Stimulated activated naive CD8-positive, alpha-beta T cell treated with anti-CD3 and anti-CD28 coated beads, Interleukin-15, amount 100 ng/mL, for 72 hours (primary cell): Measurements from ENCODE around the gene PDCD1.
"Not testable (repeated sequence)": the region's sequence is repeated elsewhere in the genome, so short reads cannot be mapped to it uniquely, and the experiment has no call there.

Source experiments
- ATAC-seq: fragments of 150-1000 bp; cut with Tn5 transposase; 2 replicates; pipeline ENCODE4 v1.10.0; 2021; ENCODE audit warnings: mild to moderate bottlenecking, moderate library complexity
- DNase-seq, 2 donors: peaks; one replicate each; pipeline ENCODE4 v3.0.0; 2021 to 2022
- H3K27ac Mint-ChIP-seq, 2 donors: one replicate each; pipeline ENCODE4 v1.8.0; 2022; ENCODE audit warnings: mild to moderate bottlenecking in 2 of 2, mixed read lengths in 2 of 2, moderate library complexity in 2 of 2
- H3K27me3 Mint-ChIP-seq: one replicate; pipeline ENCODE4 v1.8.0; 2022; ENCODE audit warnings: mixed read lengths
- H3K4me1 Mint-ChIP-seq: one replicate; pipeline ENCODE4 v1.8.0; 2022; ENCODE audit warnings: mild to moderate bottlenecking, mixed read lengths
- H3K4me3 Mint-ChIP-seq, 2 donors: one replicate each; pipeline ENCODE4 v1.8.0; 2022; ENCODE audit warnings: mild to moderate bottlenecking in 2 of 2, mixed read lengths in 2 of 2, moderate library complexity in 1 of 2
- H3K9me3 Mint-ChIP-seq, 2 donors: one replicate each; pipeline ENCODE4 v1.8.0; 2022; ENCODE audit warnings: mixed read lengths in 2 of 2

The PDCD1 gene

DNA sequence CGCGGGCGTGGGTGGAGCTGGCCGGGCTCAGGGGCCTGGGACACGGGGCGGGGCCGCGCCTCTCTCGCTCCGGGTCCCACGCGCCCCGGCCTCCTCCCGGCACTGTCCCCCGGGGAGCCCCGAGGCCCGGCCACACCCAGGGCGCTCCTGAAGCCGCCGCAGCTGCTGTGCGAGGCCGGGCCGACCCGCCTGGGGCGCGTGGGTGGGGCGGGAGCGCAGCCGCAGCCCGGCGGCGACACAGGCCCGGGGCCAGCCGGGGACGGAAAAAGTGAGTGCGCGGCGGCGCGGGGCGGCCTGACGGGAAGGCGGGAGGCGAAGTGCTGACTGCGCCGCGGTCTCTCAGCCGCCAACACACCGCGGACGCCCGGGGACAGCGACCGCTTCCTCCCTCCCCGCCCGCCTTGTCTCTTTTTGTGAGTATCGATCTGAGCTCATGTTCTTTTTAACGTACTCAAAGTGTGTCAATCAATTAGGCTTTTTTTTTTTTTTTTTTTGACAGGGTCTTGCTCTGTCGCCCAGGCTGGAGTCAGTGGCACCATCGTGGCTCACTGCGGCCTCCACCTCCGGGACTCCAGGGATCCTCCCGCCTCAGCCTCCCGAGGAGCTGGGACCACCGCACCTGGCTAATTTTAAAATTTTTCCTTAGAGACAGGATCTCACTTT lies 14.5 kb downstream of the PDCD1 start:
- Mint-ChIP-seq H3K4me3 (peak overlapping the region; percentile 78 to 79), H3K27me3 (peaks cover 32% of the 10 kb centered on the region), H3K27ac (peak overlapping the region in 1 of 2 donors; percentile 76), H3K9me3 (no peaks in the 10 kb centered on the region), H3K4me1 (peaks cover 52% of the 10 kb centered on the region)
- ATAC-seq (peak; percentile 87), DNase-seq (peak; percentile 86 to 91)

GRCh38 chr2:241843321-241844065 lies 15.2 kb downstream of the PDCD1 start:
- DNase-seq (no peak), ATAC-seq (peak; percentile 22)
- peak overlapping the region; percentile 74 to 86 for H3K4me3 Mint-ChIP-seq
- H3K27me3 Mint-ChIP-seq: peaks cover 39% of the 10 kb centered on the region
- H3K9me3 Mint-ChIP-seq: no peaks in the 10 kb centered on the region
- peaks cover 52% of the 10 kb centered on the region for H3K4me1 Mint-ChIP-seq
- no peak overlapping the region for H3K27ac Mint-ChIP-seq

DNA sequence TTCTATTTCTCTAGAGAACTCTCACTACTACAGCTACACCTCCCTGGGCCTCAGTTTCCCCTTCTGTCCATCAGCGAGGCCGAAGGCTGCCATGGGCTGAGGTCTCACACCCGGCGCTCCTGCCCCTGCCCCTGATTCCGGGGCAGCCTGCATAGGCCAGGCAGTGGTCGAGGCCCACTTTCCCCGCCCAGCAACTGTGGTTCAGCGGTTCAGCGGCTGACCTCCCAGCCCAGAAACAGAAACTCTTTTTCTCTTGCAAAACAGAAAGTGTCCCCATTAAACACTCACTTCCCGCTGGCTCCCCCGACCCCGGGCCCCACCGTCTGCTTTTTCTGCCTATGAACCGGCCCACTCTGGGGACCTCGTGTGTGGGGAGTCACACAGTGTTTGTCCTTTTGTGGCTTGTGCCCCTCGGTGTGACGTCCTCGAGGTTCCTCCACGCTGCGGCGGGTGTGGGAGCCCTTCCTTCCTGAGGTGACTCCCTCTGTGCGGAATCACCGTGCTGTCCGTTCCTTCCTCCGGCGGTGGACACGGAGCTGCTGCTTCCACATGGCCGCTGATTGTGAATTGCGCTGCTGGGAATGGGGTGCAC lies 16.0 kb downstream of the PDCD1 start:
- Mint-ChIP-seq H3K4me3 (peak overlapping the region; percentile 74 to 86), H3K4me1 (peaks cover 52% of the 10 kb centered on the region), H3K27me3 (peaks cover 46% of the 10 kb centered on the region), H3K27ac (peak overlapping the region; percentile 24 to 87), H3K9me3 (no peaks in the 10 kb centered on the region)
- DNase-seq: peak; percentile 53 to 75
- ATAC-seq: peak; percentile 57

- Mint-ChIP-seq H3K4me1 (peaks cover 53% of the 10 kb centered on the region), H3K27me3 (peaks cover 53% of the 10 kb centered on the region), H3K27ac (no peak overlapping the region), H3K9me3 (no peaks in the 10 kb centered on the region), H3K4me3 (no peak overlapping the region)
- DNase-seq (no peak), ATAC-seq (no peak)
These were observed 16.7 kb downstream of the PDCD1 start for GRCh38 chr2:241842067-241842415.

DNA sequence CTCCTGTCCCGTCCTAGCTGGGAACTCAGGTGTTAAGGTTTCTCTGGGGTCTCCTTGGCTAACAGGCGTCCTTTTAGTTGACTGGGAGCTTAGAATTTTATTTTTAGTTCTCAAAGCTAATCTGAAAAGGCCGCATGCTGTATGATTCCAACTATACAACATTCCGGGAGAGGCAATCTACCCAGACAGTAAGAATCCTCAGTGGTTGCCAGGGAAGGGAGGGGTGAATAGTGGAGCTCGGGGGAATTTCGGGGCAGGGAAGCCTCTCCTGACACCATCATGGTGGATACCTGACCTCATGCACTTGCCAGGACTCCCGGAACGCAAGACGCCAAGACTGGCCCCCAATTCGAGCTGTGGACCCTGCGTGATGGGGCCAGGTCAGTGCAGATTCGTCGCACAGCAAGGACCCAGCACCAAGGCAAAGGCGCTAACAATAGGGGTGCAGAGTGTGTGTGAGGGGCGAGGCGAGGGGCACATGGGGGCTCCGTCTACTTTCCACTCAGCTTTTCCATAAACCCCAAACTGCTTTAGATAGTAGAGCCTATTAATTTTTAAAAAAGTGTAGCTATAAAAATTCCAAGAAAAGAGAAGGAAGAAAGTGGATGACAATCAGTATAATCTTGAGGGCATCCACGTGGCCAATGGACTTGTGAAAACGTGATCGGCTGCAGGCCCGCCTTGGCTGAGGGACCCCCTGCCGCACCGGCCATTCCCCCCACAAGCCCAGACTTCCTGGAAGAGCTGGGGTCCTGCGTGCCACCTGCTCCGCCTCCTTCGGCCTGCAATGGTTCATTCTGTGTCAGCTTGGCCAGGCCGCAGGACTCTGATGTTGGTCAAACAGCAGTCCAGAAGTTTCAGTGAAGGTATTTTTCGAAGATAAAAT lies 17.3 kb downstream of the PDCD1 start:
- Mint-ChIP-seq H3K27me3 (peaks cover 59% of the 10 kb centered on the region), H3K27ac (no peak overlapping the region), H3K9me3 (peaks cover 0 to under 1% of the 10 kb centered on the region in 2 donors), H3K4me1 (peaks cover 47% of the 10 kb centered on the region), H3K4me3 (no peak overlapping the region)
- DNase-seq (no peak), ATAC-seq (no peak)

GRCh38 chr2:241837197-241837965 lies 21.3 kb downstream of the PDCD1 start:
- DNase-seq: no peak
- peaks cover 62% of the 10 kb centered on the region for H3K27me3 Mint-ChIP-seq
- no peak overlapping the region for H3K27ac Mint-ChIP-seq
- peaks cover 23% of the 10 kb centered on the region for H3K4me1 Mint-ChIP-seq
- H3K9me3 Mint-ChIP-seq: peaks cover 0 to 8% of the 10 kb centered on the region in 2 donors
- H3K4me3 Mint-ChIP-seq: no peak overlapping the region
- no peak for ATAC-seq

DNA sequence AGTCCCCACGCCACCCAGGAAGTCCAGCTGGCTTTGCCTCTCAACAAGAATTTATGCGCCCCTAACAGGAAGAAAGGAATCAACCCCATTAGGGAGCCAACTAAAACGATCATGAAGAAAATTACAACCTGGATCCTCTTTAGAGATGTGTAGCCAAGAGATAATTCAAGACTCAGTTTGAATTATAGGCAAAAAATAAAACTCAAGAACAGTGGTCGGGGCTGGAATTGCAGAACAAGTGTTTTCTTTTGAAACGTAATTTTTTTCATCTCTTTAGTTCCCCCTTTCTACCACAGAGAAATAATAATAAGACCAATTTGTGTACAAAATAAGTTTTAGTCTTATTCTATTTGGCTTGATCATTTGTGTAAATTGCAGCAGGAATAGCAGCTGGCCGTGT lies 22.4 kb downstream of the PDCD1 start:
- ATAC-seq (no peak), DNase-seq (no peak)
- no peak overlapping the region for H3K27ac Mint-ChIP-seq
- H3K27me3 Mint-ChIP-seq: peaks cover 62% of the 10 kb centered on the region
- peaks cover 0 to 8% of the 10 kb centered on the region in 2 donors for H3K9me3 Mint-ChIP-seq
- peaks cover 17% of the 10 kb centered on the region for H3K4me1 Mint-ChIP-seq
- no peak overlapping the region for H3K4me3 Mint-ChIP-seq

DNA sequence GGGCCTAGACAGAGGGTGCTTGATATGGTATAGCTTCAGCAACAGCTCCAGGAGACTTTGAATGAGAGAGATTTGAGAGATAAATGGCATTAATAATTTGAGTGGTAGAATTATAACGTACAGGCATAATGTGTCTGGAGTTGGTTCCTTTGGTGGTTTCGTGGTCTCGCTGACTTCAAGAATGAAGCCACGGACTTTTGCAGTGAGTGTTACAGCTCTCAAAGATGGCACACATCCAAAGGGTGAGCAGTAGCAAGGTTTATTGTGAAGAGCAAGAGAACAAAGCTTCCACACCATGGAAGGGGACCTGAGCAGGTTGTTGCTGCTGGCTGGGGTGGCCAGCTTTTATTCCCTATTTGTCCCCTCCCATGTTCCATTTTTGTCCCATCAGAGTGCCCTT lies 23.1 kb downstream of the PDCD1 start:
- ATAC-seq: peak; percentile 52
- Mint-ChIP-seq H3K27ac (no peak overlapping the region), H3K4me1 (peaks cover 15% of the 10 kb centered on the region), H3K4me3 (no peak overlapping the region), H3K27me3 (peaks cover 57% of the 10 kb centered on the region), H3K9me3 (peaks cover 0 to 8% of the 10 kb centered on the region in 2 donors)
- no peak for DNase-seq

- no peak for ATAC-seq
These were observed 24.0 kb downstream of the PDCD1 start for GRCh38 chr2:241834527-241835210.

DNA sequence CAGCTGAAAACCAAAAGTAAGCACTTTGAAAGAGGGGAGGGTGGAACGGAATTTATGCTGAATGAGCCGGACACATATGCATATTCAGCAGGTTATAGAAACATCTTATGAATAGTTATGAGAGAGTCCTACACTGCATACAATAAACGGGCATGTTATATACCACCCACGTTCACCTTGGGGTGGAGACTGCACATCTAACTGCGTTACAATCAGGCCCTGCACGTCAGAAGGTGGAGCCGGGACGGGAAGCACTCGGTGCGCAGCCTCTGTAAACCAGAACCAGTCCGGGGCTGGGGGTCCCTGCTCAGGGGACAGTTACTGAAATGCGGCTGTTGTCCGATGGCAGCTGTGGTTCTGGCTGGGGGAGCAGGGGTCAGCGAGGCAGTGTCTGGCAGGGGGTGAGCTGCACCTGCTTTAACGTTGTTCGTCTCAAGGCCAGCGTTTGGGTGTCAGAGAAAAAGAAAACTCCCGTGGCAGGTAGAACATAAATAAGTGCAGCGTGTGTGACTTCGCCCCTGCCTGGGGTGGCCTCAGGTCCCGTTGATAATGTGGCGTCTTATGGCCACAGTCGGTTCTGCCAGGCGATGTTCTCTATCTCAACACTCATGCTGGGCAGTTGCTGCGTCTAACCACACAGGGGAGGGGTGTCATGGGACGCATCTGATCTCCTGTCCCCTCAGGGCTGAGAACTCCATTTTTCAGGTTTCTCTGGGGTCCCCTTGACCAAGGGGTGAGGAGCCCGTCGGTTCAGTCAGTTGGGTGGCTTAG lies 24.8 kb downstream of the PDCD1 start:
- not testable (repeated sequence) for ATAC-seq, DNase-seq, H3K9me3 Mint-ChIP-seq, H3K4me3 Mint-ChIP-seq, H3K27ac Mint-ChIP-seq
- Mint-ChIP-seq H3K27me3 (peaks cover 42% of the 10 kb centered on the region), H3K4me1 (peaks cover 15% of the 10 kb centered on the region)

More at GRCh38 chr2:241834527-241835210, 24.0 kb downstream of the PDCD1 start:
- H3K4me1 Mint-ChIP-seq: peaks cover 15% of the 10 kb centered on the region
- H3K27ac Mint-ChIP-seq: no peak overlapping the region
- no peak for DNase-seq
- peaks cover 49% of the 10 kb centered on the region for H3K27me3 Mint-ChIP-seq
- H3K4me3 Mint-ChIP-seq: no peak overlapping the region
- H3K9me3 Mint-ChIP-seq: peaks cover 0 to 8% of the 10 kb centered on the region in 2 donors

DNA sequence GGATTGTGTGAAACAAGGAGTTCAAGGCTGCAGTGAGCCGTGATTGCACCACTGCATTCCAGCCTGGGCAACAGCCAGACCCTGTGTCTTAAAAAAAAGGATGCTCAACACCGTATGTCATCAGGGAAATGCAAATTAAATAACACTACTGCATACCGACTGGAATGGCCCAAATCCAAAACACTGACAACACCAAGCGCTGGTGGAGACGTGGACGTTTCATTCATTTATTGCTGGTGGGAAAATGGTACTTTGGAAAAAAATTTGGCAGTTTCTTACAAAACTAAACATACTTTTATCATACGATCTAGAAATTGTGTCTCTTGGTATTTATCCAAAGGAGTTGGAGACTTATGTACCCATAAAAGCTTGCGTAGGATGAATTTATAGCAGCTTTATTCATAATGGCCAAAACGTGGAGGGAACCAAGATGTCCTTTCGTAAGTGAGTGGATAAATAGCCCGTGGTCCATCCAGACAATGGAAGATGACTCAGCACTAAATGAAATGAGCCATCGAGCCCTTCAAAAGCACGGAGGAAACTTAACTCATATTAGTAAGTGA lies 25.5 kb downstream of the PDCD1 start:
- Mint-ChIP-seq H3K4me3 (no peak overlapping the region), H3K4me1 (peaks cover 15% of the 10 kb centered on the region)
- no peak for DNase-seq

DNA sequence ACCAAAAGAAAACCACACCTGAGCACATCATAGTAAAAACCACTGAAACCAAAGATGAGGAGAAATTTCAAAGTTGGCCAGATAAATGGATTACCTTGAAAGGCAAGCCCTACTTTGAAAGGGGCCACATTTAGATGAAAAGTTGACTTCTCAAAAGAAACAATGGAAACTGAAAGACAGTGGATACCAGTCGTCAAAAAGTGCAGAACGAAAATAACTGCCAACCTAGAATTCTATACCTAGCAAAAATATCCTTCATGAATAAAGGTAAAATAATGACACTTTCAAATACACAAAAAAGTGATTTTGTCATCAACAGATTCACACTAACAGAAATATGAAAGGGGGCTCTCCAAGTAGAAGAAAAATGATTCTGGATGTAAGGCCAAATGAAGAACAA lies 31.3 kb downstream of the PDCD1 start:
- DNase-seq: no peak
- Mint-ChIP-seq H3K9me3 (peaks cover 23 to 51% of the 10 kb centered on the region in 2 donors), H3K27ac (no peak overlapping the region), H3K27me3 (peaks cover 39% of the 10 kb centered on the region), H3K4me3 (no peak overlapping the region), H3K4me1 (peaks cover 15% of the 10 kb centered on the region)
- no peak for ATAC-seq

More for the DNA sequence above, 25.5 kb downstream of the PDCD1 start:
- ATAC-seq: no peak
- H3K27me3 Mint-ChIP-seq: peaks cover 34% of the 10 kb centered on the region
- no peak overlapping the region for H3K27ac Mint-ChIP-seq
- peaks cover 0 to 11% of the 10 kb centered on the region in 2 donors for H3K9me3 Mint-ChIP-seq
